Neutrophil (primary cell): ENCODE results near the gene CEP20.

Source experiments
- H3K27ac ChIP-seq: fragments of 200-600 bp; sonication (generic); 2 replicates; pipeline ENCODE4 v1.5.1; 2016; ENCODE audit warnings: mild to moderate bottlenecking, moderate library complexity
- H3K27me3 ChIP-seq: fragments of 200-600 bp; sonication (generic); 2 replicates; pipeline ENCODE4 v1.6.0; 2016; ENCODE audit warnings: mild to moderate bottlenecking
- H3K36me3 ChIP-seq: fragments of 200-600 bp; sonication (generic); 2 replicates; pipeline ENCODE4 v1.5.1; 2017
- H3K4me1 ChIP-seq, 2 experiments: fragments of 200-600 bp in 1 of 2; sonication (generic) in 1 of 2; 1 replicate in 1 of 2; 2 replicates in 1 of 2; pipeline versions ENCODE4 v1.5.1 to v1.6.1; 2013 to 2016; ENCODE audit warnings: low read depth in 1 of 2, low read length in 1 of 2, mild to moderate bottlenecking in 1 of 2, moderate library complexity in 1 of 2; ENCODE audit not compliant: control insufficient read depth in 1 of 2, insufficient read depth in 1 of 2
- H3K4me3 ChIP-seq, 2 experiments: fragments of 200-600 bp in 1 of 2; sonication (generic) in 1 of 2; 1 replicate in 1 of 2; 2 replicates in 1 of 2; pipeline ENCODE4 v1.5.1; 2013 to 2016; ENCODE audit warnings: low read depth in 1 of 2, low read length in 1 of 2, mild to moderate bottlenecking in 1 of 2, moderate library complexity in 1 of 2
- H3K9me3 ChIP-seq: fragments of 200-600 bp; sonication (generic); 2 replicates; pipeline ENCODE4 v1.5.1; 2016
- TF ChIP-seq, protein P1 (sequence below): fragments of 200-600 bp; sonication (generic); IDR thresholded peaks from 2 replicates; pipeline ENCODE4 v1.5.1; 2016; ENCODE audit warnings: antibody characterized with exemption

CEP20 gene

DNA sequence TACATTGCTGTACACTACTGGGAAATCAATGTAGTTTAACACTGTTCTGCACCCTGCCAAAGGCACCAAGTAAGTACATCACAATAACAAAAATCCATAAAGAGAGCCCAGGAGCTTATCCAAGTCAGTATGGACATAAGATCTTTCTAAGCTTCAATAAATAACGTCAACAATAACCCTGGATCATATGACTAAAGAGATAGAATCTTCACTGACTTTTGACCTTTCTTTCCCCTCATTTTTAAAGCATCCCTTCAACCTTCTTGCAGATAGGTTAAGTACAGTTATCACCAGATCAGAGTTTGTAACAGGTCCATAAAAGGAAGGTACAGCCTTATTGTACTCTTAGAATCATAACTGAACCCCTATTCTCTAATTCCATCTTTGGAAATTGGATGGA lies 2.3 kb downstream of the CEP20 start:
- H3K4me1 ChIP-seq: peaks cover 17 to 20% of the 10 kb centered on the region in 2 experiments
- no peak overlapping the region for H3K27ac ChIP-seq
- H3K36me3 ChIP-seq: peaks cover 16% of the 10 kb centered on the region
- H3K9me3 ChIP-seq: no peaks in the 10 kb centered on the region
- TF ChIP-seq, protein P1, sequence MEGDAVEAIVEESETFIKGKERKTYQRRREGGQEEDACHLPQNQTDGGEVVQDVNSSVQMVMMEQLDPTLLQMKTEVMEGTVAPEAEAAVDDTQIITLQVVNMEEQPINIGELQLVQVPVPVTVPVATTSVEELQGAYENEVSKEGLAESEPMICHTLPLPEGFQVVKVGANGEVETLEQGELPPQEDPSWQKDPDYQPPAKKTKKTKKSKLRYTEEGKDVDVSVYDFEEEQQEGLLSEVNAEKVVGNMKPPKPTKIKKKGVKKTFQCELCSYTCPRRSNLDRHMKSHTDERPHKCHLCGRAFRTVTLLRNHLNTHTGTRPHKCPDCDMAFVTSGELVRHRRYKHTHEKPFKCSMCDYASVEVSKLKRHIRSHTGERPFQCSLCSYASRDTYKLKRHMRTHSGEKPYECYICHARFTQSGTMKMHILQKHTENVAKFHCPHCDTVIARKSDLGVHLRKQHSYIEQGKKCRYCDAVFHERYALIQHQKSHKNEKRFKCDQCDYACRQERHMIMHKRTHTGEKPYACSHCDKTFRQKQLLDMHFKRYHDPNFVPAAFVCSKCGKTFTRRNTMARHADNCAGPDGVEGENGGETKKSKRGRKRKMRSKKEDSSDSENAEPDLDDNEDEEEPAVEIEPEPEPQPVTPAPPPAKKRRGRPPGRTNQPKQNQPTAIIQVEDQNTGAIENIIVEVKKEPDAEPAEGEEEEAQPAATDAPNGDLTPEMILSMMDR: no peak
- no peak overlapping the region for H3K4me3 ChIP-seq
- no peaks in the 10 kb centered on the region for H3K27me3 ChIP-seq

DNA sequence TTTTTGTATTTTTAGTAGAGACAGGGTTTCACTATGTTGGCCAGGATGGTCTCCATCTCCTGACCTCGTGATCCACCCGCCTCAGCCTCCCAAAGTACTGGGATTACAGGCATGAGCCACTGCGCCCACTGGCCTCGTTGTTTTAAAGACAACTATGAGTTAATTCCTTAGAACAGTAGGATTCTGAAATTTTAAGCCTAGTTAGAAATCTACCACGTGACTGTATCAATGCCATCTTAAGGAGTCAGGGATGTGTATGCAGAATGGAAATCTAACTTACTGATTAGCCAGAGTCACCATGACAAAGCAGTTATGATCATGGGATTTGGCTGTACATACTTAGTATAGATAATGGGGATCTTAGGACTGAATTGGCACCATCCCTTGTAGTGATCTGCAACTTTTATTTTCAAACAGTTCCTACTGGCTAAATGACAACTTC lies 2.8 kb downstream of the CEP20 start:
- Histone ChIP-seq H3K4me3 (no peak overlapping the region), H3K36me3 (peaks cover 16% of the 10 kb centered on the region), H3K4me1 (peaks cover 17 to 20% of the 10 kb centered on the region in 2 experiments), H3K27me3 (no peaks in the 10 kb centered on the region), H3K9me3 (no peaks in the 10 kb centered on the region), H3K27ac (no peak overlapping the region)
- TF ChIP-seq, protein P1: no peak

DNA sequence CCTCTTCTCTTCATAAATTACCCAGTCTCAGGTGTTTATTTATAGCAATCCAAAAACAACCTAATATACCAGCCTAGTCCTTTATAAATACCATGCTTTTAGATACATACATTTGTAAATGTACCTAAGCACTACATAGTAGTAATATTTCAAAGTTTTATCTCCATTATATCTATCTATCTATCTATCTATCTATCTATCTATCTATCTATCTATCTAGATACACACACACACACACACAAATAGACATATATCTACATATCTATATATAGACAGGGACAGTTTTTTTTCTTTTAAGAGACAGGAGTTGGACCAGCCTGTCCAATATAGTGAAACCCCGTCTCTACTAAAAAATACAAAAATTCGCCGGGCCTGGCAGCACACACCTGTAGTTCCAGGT lies 5.8 kb downstream of the CEP20 start:
- TF ChIP-seq, protein P1: no peak
- Histone ChIP-seq H3K9me3 (no peaks in the 10 kb centered on the region), H3K36me3 (peaks cover 26% of the 10 kb centered on the region), H3K4me3 (no peak overlapping the region), H3K4me1 (peaks cover 9 to 15% of the 10 kb centered on the region in 2 experiments), H3K27me3 (no peaks in the 10 kb centered on the region), H3K27ac (no peak overlapping the region)

DNA sequence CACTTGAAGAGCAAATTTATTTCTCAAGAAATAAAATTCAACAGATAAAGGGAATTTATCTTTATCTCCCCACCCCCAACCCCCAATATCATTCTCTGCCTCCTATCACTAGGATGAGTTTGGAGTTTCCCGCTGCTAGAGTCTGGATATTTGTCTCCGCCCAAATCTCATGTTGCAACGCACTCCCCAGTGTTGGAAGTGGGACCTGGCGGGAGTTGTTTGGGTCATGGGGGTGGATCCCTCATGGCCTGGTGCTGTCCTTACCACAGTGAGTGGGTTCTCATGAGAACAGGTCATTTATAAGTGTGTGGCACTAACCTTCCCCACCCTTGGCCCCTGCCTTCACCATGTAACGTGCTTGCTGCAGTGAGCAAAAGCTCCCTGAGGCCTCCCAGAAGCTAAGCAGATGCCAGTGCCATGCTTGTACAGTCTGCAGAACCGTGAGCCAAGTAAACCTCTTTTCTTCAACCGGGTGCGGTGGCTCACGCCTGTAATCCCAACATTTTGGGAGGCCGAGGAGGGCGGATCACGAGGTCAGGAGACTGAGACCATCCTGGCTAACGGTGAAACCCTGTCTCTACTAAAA lies 6.5 kb downstream of the CEP20 start:
- Histone ChIP-seq H3K27me3 (no peaks in the 10 kb centered on the region), H3K4me1 (peaks cover 6 to 9% of the 10 kb centered on the region in 2 experiments), H3K36me3 (peaks cover 32% of the 10 kb centered on the region), H3K27ac (no peak overlapping the region), H3K4me3 (no peak overlapping the region), H3K9me3 (no peaks in the 10 kb centered on the region)
- TF ChIP-seq, protein P1: no peak

DNA sequence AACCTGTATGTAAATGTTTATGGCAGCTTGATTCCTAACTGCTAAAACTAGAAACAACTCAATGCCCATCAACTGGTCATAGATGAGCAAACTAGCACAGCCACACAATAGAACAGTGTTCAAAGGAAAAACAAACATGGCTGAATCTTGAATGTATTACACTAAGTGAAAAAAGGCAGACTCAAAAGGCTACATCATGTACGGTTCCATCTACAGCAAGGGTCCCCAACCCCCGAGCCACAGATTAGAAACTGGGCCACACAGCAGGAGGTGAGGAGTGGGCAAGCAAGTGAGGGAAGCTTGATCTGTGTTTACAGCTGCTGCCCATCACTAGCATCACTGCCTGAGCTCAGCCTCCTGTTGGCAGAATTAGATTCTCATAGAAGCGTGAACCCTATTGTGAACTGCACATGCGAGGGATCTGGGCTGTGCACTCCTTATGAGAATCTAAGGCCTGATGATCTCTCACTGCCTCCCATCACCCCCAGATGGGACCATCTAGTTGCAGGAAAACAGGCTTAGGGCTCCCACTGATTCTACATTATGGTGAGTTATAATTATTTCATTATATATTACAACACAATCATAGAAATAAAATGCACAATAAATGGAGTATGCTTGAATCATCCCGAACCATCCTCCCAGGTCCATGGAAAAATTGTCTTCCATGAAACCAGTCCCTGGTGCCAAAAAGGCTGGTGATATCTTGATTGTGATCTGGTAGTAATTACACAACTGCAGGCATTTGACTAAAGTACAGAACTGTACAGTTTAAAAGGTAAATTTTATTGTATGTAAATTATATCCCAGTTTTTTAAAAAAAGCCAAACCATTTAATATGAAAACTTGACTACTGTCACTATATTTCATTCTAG lies 7.7 kb downstream of the CEP20 start:
- peaks cover 35% of the 10 kb centered on the region for H3K36me3 ChIP-seq
- no peak overlapping the region for H3K27ac ChIP-seq
- H3K27me3 ChIP-seq: no peaks in the 10 kb centered on the region
- H3K9me3 ChIP-seq: no peaks in the 10 kb centered on the region
- peaks cover 6 to 9% of the 10 kb centered on the region in 2 experiments for H3K4me1 ChIP-seq
- no peak overlapping the region for H3K4me3 ChIP-seq
- TF ChIP-seq, protein P1: no peak
